HEK293 (cell line): Measurements from ENCODE around the gene SNUPN.

Source experiments
- GFI1B ChIP-seq: fragments of 450-650 bp; formaldehyde crosslinking; IDR thresholded peaks from 2 replicates; pipeline ENCODE4 v1.5.1; 2016; ENCODE audit warnings: missing biosample characterization, missing genetic modification characterization
- GLIS2 ChIP-seq: fragments of 450-650 bp; formaldehyde crosslinking; IDR thresholded peaks from 2 replicates; pipeline ENCODE4 v1.5.1; 2016; ENCODE audit warnings: missing biosample characterization, missing genetic modification characterization
- HOXA7 ChIP-seq: sonication (generic); formaldehyde crosslinking; IDR thresholded peaks from 2 replicates; pipeline ENCODE4 v1.8.1; 2022; ENCODE audit warnings: missing genetic modification reagents, borderline replicate concordance
- KLF10 ChIP-seq: fragments of 450-650 bp; IDR thresholded peaks from 2 replicates; pipeline ENCODE4 v1.5.1; 2018; ENCODE audit warnings: missing biosample characterization, mild to moderate bottlenecking, missing genetic modification characterization
- KLF8 ChIP-seq: fragments of 450-650 bp; formaldehyde crosslinking; IDR thresholded peaks from 2 replicates; pipeline ENCODE4 v1.5.1; 2016; ENCODE audit warnings: missing biosample characterization, missing genetic modification characterization
- OSR2 ChIP-seq: fragments of 450-650 bp; formaldehyde crosslinking; IDR thresholded peaks from 2 replicates; pipeline ENCODE4 v1.5.1; 2016; ENCODE audit warnings: missing biosample characterization, missing genetic modification characterization
- PATZ1 ChIP-seq: fragments of 450-650 bp; formaldehyde crosslinking; IDR thresholded peaks from 2 replicates; pipeline ENCODE4 v1.5.1; 2016; ENCODE audit warnings: missing biosample characterization, missing genetic modification characterization
- SETDB1 ChIP-seq: IDR thresholded peaks from one replicate; pipeline ENCODE4 v1.6.1; 2017; ENCODE audit warnings: mild to moderate bottlenecking, low read length, moderate library complexity, mixed read lengths; ENCODE audit not compliant: insufficient read length
- YY1 ChIP-seq: fragments of 450-650 bp; formaldehyde crosslinking; IDR thresholded peaks from 2 replicates; pipeline ENCODE4 v1.5.1; 2018; ENCODE audit warnings: missing biosample characterization, missing genetic modification characterization
- ZNF10 ChIP-seq: fragments of 450-650 bp; formaldehyde crosslinking; IDR thresholded peaks from 2 replicates; pipeline ENCODE4 v1.5.1; 2017; ENCODE audit warnings: missing biosample characterization, missing genetic modification characterization
- ZNF132 ChIP-seq: fragments of 450-650 bp; formaldehyde crosslinking; IDR thresholded peaks from 2 replicates; pipeline ENCODE4 v1.5.1; 2017; ENCODE audit warnings: missing biosample characterization, missing genetic modification characterization, borderline replicate concordance
- ZNF26 ChIP-seq: fragments of 450-650 bp; formaldehyde crosslinking; IDR thresholded peaks from 2 replicates; pipeline ENCODE4 v1.5.1; 2016; ENCODE audit warnings: missing biosample characterization, missing genetic modification characterization
- ZNF266 ChIP-seq: fragments of 450-650 bp; formaldehyde crosslinking; IDR thresholded peaks from 2 replicates; pipeline ENCODE4 v1.5.1; 2016; ENCODE audit warnings: missing biosample characterization, missing genetic modification characterization, low read depth
- ZNF366 ChIP-seq: fragments of 450-650 bp; formaldehyde crosslinking; conservative IDR thresholded peaks from 2 replicates; pipeline ENCODE4 v1.5.1; 2016; ENCODE audit warnings: missing biosample characterization, missing genetic modification characterization
- ZNF473 ChIP-seq: fragments of 450-650 bp; formaldehyde crosslinking; IDR thresholded peaks from 2 replicates; pipeline ENCODE4 v1.5.1; 2017; ENCODE audit warnings: missing biosample characterization, missing genetic modification characterization
- ZNF514 ChIP-seq: fragments of 450-650 bp; formaldehyde crosslinking; IDR thresholded peaks from 2 replicates; pipeline ENCODE4 v1.5.1; 2016; ENCODE audit warnings: missing biosample characterization, missing genetic modification characterization
- ZNF529 ChIP-seq: fragments of 450-650 bp; formaldehyde crosslinking; IDR thresholded peaks from 2 replicates; pipeline ENCODE4 v1.5.1; 2017; ENCODE audit warnings: missing genetic modification characterization, missing biosample characterization; ENCODE audit not compliant: insufficient replicate concordance
- ZNF544 ChIP-seq: fragments of 450-650 bp; formaldehyde crosslinking; IDR thresholded peaks from 2 replicates; pipeline ENCODE4 v1.5.0; 2017; ENCODE audit warnings: missing biosample characterization, missing genetic modification characterization
- ZNF560 ChIP-seq: fragments of 450-650 bp; formaldehyde crosslinking; IDR thresholded peaks from 2 replicates; pipeline ENCODE4 v1.5.1; 2017; ENCODE audit warnings: missing biosample characterization, missing genetic modification characterization, borderline replicate concordance
- ZNF654 ChIP-seq: fragments of 450-650 bp; formaldehyde crosslinking; IDR thresholded peaks from 2 replicates; pipeline ENCODE4 v1.5.1; 2016; ENCODE audit warnings: low read depth, missing biosample characterization, missing genetic modification characterization
- ZNF660 ChIP-seq: fragments of 450-650 bp; IDR thresholded peaks from 2 replicates; pipeline ENCODE4 v1.5.1; 2018; ENCODE audit warnings: missing biosample characterization, mild to moderate bottlenecking, missing genetic modification characterization
- ZNF76 ChIP-seq: fragments of 450-650 bp; formaldehyde crosslinking; IDR thresholded peaks from 2 replicates; pipeline ENCODE4; 2016; ENCODE audit warnings: low read depth, missing biosample characterization, missing genetic modification characterization, borderline replicate concordance
- ZNF776 ChIP-seq: fragments of 450-650 bp; formaldehyde crosslinking; IDR thresholded peaks from 2 replicates; pipeline ENCODE4 v1.5.0; 2017; ENCODE audit warnings: missing biosample characterization, missing genetic modification characterization, borderline replicate concordance
- TF ChIP-seq, protein P1 (sequence below): fragments of 450-650 bp; formaldehyde crosslinking; IDR thresholded peaks from 2 replicates; pipeline ENCODE4 v1.5.1; 2016; ENCODE audit warnings: missing biosample characterization, missing genetic modification characterization
- TF ChIP-seq, protein P2 (sequence below): fragments of 450-650 bp; formaldehyde crosslinking; IDR thresholded peaks from 2 replicates; pipeline ENCODE4 v1.5.1; 2016; ENCODE audit warnings: missing biosample characterization, missing genetic modification characterization
- TF ChIP-seq, protein P3 (sequence below): fragments of 450-650 bp; formaldehyde crosslinking; IDR thresholded peaks from 2 replicates; pipeline ENCODE4 v1.5.1; 2016; ENCODE audit warnings: missing biosample characterization, missing genetic modification characterization
- TF ChIP-seq, protein P4 (sequence below): fragments of 450-650 bp; formaldehyde crosslinking; IDR thresholded peaks from 2 replicates; pipeline ENCODE4 v1.5.1; 2016; ENCODE audit warnings: missing biosample characterization, missing genetic modification characterization
- TF ChIP-seq, protein P5 (sequence below): fragments of 450-650 bp; formaldehyde crosslinking; IDR thresholded peaks from 2 replicates; pipeline ENCODE4 v1.5.1; 2016; ENCODE audit warnings: missing biosample characterization, missing genetic modification characterization

The SNUPN gene

GRCh38 chr15:75578173-75578947 lies 47.2 kb downstream of the SNUPN start (continued):
- TF ChIP-seq, protein P1, sequence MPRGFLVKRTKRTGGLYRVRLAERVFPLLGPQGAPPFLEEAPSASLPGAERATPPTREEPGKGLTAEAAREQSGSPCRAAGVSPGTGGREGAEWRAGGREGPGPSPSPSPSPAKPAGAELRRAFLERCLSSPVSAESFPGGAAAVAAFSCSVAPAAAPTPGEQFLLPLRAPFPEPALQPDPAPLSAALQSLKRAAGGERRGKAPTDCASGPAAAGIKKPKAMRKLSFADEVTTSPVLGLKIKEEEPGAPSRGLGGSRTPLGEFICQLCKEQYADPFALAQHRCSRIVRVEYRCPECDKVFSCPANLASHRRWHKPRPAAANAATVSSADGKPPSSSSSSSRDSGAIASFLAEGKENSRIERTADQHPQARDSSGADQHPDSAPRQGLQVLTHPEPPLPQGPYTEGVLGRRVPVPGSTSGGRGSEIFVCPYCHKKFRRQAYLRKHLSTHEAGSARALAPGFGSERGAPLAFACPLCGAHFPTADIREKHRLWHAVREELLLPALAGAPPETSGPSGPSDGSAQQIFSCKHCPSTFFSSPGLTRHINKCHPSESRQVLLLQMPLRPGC (tag by site-specific recombination) = no peak
- TF ChIP-seq ZNF473 (tag by site-specific recombination) (no peak), PATZ1 (tag by site-specific recombination) (peak; percentile 68; the same call in 1 of the 2 replicates), ZNF529 (no peak), ZNF560 (tag by site-specific recombination) (no peak), OSR2 (tag by site-specific recombination) (no peak), SETDB1 (no peak), ZNF76 (tag by site-specific recombination) (no peak), YY1 (peak; percentile 32; the same call in 1 of the 2 replicates), ZNF544 (no peak), GFI1B (tag by site-specific recombination) (no peak), ZNF266 (tag by site-specific recombination) (no peak), KLF8 (peak; percentile 22; the same call in 1 of the 2 replicates), ZNF660 (no peak), KLF10 (peak; percentile 23; the same call in 1 of the 2 replicates), GLIS2 (peak; percentile 74), ZNF654 (no peak), ZNF514 (tag by site-specific recombination) (no peak), ZNF132 (tag by site-specific recombination) (no peak), ZNF366 (tag by site-specific recombination) (no peak), HOXA7 (CRISPR knock-in tag) (no peak), ZNF10 (tag by site-specific recombination) (no peak), ZNF776 (tag by site-specific recombination) (no peak), ZNF26 (no peak)
- TF ChIP-seq, protein P2, sequence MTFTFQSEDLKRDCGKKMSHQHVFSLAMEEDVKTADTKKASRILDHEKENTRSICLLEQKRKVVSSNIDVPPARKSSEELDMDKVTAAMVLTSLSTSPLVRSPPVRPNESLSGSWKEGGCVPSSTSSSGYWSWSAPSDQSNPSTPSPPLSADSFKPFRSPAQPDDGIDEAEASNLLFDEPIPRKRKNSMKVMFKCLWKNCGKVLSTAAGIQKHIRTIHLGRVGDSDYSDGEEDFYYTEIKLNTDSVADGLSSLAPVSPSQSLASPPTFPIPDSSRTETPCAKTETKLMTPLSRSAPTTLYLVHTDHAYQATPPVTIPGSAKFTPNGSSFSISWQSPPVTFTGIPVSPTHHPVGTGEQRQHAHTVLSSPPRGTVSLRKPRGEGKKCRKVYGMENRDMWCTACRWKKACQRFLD (tag by site-specific recombination) = no peak
- TF ChIP-seq, protein P3, sequence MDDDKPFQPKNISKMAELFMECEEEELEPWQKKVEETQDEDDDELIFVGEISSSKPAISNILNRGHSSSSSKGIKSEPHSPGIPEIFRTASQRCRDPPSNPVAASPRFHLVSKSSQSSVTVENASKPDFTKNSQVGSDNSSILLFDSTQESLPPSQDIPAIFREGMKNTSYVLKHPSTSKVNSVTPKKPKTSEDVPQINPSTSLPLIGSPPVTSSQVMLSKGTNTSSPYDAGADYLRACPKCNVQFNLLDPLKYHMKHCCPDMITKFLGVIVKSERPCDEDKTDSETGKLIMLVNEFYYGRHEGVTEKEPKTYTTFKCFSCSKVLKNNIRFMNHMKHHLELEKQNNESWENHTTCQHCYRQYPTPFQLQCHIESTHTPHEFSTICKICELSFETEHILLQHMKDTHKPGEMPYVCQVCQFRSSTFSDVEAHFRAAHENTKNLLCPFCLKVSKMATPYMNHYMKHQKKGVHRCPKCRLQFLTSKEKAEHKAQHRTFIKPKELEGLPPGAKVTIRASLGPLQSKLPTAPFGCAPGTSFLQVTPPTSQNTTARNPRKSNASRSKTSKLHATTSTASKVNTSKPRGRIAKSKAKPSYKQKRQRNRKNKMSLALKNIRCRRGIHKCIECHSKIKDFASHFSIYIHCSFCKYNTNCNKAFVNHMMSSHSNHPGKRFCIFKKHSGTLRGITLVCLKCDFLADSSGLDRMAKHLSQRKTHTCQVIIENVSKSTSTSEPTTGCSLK = no peak
- TF ChIP-seq, protein P4, sequence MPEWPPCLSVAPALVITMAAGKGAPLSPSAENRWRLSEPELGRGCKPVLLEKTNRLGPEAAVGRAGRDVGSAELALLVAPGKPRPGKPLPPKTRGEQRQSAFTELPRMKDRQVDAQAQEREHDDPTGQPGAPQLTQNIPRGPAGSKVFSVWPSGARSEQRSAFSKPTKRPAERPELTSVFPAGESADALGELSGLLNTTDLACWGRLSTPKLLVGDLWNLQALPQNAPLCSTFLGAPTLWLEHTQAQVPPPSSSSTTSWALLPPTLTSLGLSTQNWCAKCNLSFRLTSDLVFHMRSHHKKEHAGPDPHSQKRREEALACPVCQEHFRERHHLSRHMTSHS (tag by site-specific recombination) = no peak
- TF ChIP-seq, protein P5, sequence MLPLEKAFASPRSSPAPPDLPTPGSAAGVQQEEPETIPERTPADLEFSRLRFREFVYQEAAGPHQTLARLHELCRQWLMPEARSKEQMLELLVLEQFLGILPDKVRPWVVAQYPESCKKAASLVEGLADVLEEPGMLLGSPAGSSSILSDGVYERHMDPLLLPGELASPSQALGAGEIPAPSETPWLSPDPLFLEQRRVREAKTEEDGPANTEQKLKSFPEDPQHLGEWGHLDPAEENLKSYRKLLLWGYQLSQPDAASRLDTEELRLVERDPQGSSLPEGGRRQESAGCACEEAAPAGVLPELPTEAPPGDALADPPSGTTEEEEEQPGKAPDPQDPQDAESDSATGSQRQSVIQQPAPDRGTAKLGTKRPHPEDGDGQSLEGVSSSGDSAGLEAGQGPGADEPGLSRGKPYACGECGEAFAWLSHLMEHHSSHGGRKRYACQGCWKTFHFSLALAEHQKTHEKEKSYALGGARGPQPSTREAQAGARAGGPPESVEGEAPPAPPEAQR (tag by site-specific recombination) = no peak
